Renal cortex interstitium (tissue), 11 donors: ENCODE measurements around the gene CCHCR1. TPM values are rescaled to one million over a fixed set of nuclear protein-coding genes. Genes with fewer than 3 reads are reported as not detected.
"Not testable (repeated sequence)": the region's sequence is repeated elsewhere in the genome, so short reads cannot be mapped to it uniquely, and the experiment has no call there.

Experiments used
- DNase-seq, 11 donors: peaks; one replicate each; pipeline ENCODE4 v3.0.0-alpha.2; 2013; ENCODE audit warnings: low read depth in 9 of 11, low spot score in 4 of 11; ENCODE audit errors: extremely low read depth in 1 of 11
- polyA plus RNA-seq, 3 donors: library from polyadenylated mRNA; unstranded; fragments of 120-200 nt; gene quantifications; one replicate each; pipeline ENCODE4 v1.2.1, GENCODE V29; 2013; ENCODE audit not compliant: insufficient read length in 3 of 3

The CCHCR1 gene
- polyA plus RNA-seq, 3 donors: 30.5 to 41.6 (median 35.2) TPM

DNA sequence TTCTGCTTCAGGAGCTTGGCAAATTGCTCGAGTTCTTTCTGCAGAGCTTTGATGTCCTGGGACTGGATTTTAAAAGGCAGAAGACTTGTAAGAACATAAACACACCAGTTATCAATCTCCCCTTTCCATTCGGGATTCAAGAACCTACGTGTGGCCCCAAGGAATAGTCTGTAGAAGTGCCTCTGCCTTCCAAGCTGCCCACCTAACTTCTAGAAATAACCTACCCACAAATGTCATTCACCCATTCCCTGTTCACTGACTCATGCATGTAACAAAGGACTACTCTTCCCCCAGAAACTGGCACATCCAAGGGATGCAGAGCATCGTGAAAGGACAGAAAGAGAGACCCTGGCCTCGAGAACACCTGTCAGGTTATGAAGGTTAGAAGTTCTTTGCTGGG is 8.4 kb upstream of the CCHCR1 start:
- DNase-seq: no peak

DNA sequence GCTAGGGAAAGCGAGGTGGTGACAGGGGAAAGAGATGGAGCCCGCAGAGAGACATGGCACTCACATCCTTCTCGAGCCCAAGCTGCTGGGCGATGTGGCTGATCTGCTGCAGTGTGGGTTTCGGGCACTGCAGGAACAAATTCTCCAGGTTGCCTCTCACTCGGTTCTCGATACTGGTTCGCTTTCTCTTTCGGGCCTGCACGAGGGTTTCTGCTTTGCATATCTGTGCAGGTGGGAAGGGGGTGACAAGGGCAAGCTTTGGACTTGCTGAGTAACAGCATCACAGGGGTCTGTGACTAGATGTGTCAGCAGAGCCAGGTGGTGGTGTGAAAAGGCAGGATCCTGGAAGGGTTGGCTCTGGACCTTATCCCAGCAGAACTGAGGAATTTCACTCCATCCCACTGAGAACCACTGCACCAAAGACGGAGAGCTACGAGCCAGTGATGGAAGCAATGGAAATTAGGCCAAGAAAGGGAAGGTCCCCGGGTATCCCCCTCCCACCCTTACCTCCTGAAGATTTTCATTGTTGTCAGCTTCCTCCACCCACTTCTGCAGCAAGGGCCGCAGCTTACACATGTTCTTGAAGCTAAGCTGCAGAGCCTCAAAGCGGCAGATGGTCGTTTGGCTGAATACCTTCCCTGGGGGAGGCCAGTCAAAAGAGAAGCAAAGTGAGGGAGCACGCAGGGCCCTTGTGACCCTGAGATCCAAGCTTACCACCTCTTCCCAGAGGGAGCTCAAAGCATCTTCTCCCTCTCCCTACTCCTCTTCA is 7.6 kb upstream of the CCHCR1 start:
- DNase-seq: not testable (repeated sequence)

GRCh38 chr6:31164475-31165063 is 7.0 kb upstream of the CCHCR1 start:
- not testable (repeated sequence) for DNase-seq

GRCh38 chr6:31163922-31164321 is 6.3 kb upstream of the CCHCR1 start:
- DNase-seq: no peak

GRCh38 chr6:31162463-31163165 is 5.0 kb upstream of the CCHCR1 start:
- no peak for DNase-seq

DNA sequence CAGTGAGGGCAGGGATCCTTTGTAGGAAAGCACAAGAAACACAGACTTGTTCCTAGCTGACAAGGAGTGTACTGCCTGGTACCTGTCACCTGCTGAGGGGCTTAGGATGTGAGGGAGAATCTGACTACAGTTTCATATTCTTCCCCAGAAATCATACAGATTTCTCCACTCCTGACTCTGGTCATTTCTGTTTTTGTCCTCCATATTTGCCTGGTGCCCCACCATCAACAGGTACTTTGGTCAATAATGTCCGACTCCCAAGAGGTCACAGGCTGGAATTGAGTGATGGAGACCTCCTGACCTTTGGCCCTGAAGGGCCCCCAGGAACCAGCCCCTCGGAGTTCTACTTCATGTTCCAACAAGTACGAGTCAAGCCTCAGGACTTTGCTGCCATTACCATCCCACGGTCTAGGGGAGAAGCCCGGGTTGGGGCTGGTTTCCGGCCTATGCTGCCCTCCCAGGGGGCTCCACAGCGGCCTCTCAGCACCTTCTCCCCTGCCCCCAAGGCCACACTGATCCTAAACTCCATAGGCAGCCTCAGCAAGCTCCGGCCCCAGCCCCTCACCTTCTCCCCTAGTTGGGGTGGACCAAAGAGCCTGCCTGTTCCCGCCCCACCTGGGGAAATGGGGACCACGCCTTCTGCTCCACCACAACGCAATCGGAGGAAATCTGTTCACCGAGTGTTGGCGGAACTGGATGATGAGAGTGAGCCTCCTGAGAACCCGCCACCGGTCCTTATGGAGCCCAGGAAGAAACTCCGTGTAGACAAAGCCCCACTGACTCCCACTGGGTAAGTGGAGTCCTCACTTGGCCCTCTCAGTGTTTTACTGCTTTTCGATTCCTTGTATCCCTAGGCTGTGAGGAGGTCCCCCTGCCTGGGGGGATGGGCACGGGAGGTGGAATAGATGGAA is 3.9 kb upstream of the CCHCR1 start:
- no peak for DNase-seq

- DNase-seq: no peak
These were observed 1.6 kb upstream of the CCHCR1 start for GRCh38 chr6:31158863-31159855.

GRCh38 chr6:31158140-31158862 is 699 bp upstream of the CCHCR1 start, which contains the start of gene TCF19:
TSS of gene TCF19 (plus strand) at chr6:31158589. CDS start at chr6:31159470, 881 bp downstream.
- peak; percentile 97 to 100 (median 99) for DNase-seq

DNA sequence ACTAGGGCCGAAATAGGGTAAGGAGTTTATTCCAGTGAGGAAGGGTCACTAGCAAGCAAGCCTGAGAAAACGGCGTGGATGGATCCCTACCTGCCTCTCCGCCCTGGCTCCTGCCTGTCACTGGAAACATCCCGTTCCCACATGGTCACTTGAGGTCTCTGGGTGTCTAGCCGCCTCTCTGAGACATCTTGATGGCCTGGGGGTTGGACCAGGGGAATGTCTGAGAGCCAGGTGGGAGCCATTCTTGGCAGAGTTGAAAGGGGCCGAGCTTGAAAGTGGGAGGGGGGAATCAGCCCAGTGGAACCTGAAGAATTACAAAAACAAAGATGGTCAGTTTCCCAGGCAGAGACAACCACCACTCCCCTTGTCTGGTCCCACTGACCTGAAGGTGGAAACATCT is 961 bp downstream of the CCHCR1 start:
- no peak for DNase-seq

DNA sequence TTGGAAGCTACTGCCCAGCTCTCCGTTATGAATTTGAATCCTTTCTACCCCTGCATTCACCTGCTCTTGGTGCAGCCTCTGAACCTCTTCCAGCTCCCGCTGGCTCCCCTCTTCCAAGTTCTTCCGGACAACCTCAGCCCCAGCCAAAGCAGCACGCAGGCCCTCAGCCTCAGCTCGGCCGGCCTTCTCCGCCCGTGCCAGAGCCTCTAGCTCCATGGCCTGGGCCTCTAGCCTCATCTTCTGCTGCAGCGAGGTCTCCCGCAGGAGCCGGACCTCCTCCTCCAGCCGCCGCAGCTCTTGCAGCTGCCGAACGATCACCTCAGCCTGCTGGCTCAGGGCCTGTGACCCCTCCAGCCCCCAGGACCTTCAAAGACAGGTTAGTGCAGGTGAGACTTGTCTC is 3.2 kb downstream of the CCHCR1 start:
- no peak for DNase-seq

- DNase-seq: peak in 1 of 11 donors; percentile 43
These were observed 4.8 kb downstream of the CCHCR1 start for GRCh38 chr6:31152781-31153180.

DNA sequence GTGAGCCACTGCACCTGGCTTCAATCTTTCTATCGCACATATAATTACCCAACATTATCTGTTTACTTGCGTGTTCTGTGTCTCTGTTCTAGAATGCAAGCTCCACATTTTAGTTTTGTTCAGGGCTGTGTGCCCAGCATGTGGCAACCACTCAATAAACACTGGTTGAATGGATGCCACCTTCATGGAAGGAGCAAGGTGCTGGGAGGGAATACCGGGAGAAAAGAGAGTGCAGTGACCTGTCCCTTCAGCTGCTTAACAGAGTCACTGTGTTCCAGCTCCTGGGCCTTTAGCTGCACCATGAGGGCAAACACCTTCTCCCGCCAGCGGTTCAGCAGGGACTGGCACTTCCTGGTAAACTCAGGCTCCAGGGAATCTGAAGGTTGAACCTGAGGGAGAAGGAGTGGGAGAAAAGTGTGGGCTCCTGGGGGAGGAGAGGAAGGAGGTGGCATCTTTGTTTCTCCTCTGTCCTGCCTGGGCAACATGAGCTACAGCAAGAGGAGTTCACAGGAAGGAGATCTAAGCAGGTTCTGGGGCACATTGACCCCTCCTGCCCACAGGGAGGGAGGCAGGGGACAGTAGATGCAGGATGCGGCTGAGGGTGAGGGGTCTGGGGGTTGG is 7.7 kb downstream of the CCHCR1 start:
- no peak for DNase-seq

GRCh38 chr6:31145386-31145785 is 12.2 kb downstream of the CCHCR1 start:
- DNase-seq: no peak

- DNase-seq: no peak
These were observed 12.6 kb downstream of the CCHCR1 start for GRCh38 chr6:31144970-31145340.

- no peak for DNase-seq
These were observed 13.2 kb downstream of the CCHCR1 start for GRCh38 chr6:31144296-31144969.

- no peak for DNase-seq
These were observed 14.5 kb downstream of the CCHCR1 start for GRCh38 chr6:31143148-31143547.
